Activated CD8-positive, alpha-beta memory T cell treated with anti-CD3 and anti-CD28 coated beads, Interleukin-2, amount 50 U/mL, for 1 hour (primary cell): ENCODE measurements around the gene STK17A.
"Not testable (repeated sequence)": the region's sequence is repeated elsewhere in the genome, so short reads cannot be mapped to it uniquely, and the experiment has no call there.

Experiments
- DNase-seq: peaks from one replicate; pipeline ENCODE4 v3.0.0-alpha.2; 2020; ENCODE audit errors: extremely low read depth

STK17A gene

DNA sequence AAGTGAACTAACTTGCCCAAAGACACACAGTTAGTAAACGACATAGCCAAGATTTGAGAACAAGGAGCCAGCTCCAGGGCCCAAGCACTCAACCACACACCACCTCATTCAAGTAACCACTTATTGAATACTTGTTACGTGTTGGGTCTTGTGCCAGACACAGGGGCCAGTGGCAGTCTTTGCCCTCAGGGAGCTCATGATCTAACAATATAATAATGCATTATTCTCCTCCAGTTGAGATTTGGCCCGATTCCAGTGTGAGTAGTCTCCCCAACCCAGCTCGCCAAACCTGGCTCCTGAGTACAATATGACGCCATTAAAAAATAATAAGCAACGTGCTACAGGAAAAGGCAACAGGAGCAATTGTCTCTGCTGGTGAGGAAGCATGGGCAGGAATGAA is 14.4 kb upstream of the STK17A start:
- DNase-seq = no peak

DNA sequence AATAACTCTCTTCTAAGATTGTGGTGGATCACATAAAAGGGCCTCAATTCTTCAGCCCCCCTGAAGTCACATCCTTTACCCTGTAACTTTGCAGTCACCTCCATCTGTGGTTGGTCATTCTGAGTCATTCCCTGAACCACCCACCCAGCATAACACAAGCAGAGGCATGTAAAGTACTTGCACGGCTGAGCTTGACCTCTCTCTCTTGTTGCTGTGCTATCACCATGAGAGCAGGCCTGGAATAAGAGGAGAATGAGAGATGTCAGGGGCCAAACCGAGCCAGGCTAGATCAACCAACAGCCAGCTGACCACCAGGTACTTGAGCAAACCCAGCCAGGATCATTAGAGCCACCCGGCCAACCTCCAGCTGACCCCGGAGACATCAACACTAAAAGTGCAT is 13.5 kb upstream of the STK17A start:
- DNase-seq = no peak

- DNase-seq = no peak
Observed at GRCh38 chr7:43570688-43571365, 12.1 kb upstream of the STK17A start.

DNA sequence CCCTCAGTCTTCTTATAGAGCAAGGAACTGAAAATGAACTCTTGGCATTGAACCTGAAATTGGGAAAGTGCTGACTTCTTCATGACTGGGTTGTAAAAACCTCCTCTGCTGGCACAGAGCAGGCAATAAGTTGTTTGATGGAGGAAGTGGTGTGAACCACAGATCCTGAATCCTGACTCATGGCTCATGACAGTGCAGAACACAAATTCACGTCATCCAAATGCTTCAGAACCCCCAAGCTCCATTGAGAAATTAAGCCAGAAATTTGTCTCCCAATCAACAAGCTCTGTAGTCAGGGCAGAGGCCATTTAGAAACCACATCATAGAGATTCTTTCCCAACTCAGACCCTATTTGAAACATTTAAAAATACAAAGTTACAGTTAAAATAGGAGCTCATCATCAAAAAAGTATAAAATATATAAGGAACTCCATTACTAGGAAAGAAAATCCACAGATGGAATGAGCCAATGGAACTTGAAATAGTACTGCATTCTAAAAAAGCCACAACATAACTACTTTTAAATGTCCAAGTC is 10.3 kb upstream of the STK17A start:
- no peak for DNase-seq

- DNase-seq = not testable (repeated sequence)
Observed at GRCh38 chr7:43573832-43574231, 9.1 kb upstream of the STK17A start.

- DNase-seq = no peak
Observed at GRCh38 chr7:43575506-43575905, 7.4 kb upstream of the STK17A start.

GRCh38 chr7:43576241-43576640 is 6.7 kb upstream of the STK17A start:
- no peak for DNase-seq

DNA sequence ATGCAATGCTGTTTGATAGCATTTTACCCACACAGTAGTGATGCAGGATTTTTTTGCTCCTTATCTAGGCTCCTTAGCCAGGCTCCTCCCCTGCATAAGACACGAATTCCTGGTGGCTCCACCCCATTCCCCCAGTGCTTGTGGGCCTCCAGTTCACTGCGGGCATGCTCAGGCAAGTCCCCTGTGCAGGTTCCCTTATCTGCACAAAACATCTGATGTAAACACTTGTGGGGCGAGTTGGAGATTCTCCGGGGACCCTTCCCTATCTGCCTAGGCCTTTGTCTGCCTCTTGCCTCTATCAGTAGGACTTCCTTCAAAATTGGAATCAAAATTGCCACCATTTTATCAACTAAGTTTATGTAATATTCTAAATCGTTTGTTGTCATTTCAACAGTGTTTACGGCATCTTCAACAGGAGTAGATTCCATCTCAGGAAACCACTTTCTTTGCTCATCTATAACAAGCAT is 5.4 kb upstream of the STK17A start:
- no peak for DNase-seq

DNA sequence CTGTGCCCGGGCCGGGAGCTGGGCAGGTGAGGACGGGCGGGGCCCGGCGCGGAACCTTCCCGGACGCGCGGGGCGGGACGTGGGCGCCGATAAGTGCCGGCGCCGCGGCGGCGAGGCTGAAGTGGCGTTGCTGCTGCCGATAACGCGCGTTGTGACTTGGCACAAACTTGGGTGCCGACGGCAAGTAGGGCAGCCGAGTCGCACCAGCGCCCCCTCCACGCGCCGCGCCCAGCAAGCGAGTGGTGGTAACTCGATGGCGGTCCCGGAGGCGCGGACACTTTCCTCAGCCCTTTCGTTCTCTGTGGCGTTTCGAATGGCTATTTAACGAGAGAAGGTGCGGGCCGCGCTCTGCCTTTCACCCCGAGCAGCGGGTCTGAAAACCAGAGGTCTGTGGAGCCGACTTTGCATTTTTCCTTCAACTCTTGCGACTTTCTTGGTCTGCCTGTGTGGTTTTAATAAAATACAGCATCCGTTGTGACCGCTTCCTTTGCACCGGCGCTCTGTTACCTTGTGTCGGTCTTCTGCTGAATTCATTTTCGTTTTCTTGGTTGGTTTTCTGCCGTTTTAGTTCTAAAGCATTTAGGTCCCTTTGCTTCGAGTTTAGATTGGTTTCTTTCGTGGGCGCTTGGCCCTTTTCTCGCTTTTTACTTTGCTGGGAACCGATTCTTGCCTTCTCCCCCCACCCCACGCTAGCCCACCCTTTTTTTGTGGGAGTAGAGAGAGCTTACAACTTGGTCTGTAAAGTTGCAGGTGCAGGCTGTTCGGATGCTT is 701 bp downstream of the STK17A start:
- no peak for DNase-seq

DNA sequence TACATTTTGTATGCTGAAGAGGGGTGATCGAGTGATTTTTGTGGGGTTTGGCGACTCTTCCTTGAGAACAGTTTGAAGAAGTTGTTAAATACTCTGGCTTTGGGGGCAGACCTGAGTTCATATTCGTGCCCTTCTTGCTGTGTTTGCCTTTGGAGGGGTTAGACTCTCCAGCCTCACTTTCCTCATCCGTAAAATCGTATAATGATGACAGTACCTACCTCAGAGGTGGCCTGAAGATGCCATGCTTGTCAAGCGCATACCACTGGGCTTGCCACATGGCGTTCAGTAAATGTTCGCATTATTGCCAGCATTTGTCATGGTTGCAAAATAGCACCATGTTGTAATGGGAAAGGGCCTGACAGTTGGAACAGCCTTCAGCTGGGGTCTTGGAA is 1.3 kb downstream of the STK17A start:
- no peak for DNase-seq

DNA sequence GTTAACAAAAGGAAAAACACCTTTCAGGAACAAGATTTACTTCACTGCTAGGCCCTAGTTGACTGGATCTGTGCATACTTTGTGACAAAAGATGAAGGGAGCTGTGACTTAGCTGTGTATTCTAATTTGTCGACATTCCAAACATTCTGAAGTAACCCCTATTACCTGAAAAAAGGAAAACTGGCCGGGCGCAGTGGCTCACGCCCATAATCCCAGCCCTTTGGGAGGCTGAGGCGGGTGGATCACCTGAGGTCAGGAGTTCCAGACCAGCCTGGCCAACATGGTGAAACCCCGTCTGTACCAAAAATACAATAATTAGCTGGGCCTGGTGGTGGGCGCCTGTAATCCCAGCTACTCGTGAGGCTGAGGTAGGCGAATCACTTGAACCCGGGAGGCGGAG is 1.8 kb downstream of the STK17A start:
- DNase-seq = not testable (repeated sequence)

DNA sequence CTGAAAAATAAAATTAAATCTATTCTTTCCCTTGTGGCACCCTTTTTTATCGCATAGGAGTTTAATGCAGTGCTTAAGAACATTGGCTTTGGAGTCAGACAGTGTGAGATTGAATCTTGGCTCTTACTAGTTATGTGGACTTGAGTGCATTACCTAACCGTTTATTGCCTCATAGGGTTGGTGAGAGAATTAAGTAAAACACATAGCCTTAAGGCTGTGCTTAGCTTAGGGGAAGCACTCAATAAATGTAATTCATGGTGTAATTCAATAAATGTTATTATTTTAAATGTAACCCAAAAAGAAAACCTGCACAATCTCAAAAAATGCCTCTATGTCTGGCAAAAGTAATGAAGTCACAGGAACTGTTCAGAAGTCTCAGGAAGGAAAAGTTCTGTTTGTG is 2.7 kb downstream of the STK17A start:
- no peak for DNase-seq

DNA sequence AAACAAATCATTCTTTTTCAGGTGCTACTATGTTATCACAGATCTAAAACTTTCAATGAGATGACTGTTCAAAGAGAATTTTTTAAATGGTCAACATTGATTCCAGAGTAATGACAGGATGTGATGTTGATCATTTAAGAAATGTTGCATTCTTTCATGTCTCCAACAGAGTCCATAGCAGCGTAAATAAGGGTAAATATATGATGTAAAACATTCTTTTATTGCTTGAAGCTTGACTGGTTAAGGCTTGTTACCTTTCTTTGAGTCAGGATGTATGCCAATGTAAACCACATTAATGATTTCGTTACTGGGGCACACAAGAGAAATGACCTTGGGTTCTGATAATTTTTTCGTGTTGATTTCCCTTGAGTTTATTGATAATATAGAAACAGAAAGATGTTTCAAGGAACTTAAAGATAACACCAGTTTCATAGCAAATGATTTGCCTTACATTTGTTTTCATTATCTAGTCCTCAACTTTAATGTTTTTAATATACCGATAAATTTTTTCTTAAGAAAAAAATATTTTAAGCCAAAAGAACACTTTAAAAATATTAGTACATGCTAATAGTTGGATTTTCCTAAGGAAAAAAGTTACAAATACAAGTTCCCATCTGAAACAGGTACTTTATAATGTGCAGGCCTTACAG is 3.5 kb downstream of the STK17A start:
- no peak for DNase-seq

DNA sequence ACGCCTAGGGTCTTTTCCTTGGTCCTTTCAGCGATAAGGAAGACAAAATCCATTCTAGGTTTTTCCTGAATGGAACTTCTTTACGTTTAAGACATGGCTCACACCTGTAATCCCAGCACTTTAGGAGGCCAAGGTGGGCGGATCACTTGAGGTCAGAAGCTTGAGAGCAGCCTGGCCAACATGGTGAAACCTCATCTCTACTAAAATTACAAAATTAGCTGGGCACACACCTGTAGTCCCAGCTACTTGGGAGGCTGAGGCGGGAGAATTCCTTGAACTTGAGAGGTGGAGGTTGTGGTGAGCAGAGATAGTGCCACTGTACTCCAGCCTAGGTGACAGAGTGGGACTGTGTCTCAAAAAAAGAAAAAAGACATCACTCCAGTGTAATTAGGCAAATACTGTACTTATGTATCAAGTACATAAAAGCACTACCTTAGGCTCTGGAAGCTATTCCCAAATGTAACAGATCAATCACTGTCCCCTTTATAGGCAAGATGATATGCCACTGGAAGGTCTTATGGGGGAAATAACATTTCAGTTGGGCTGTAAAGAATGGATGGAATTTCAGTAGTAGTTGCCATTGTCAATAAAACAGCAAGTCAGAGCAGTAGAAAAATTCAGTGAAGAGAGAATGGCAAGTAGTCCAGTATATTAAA is 5.7 kb downstream of the STK17A start:
- DNase-seq = no peak

- no peak for DNase-seq
Observed at GRCh38 chr7:43589133-43589478, 6.2 kb downstream of the STK17A start.

DNA sequence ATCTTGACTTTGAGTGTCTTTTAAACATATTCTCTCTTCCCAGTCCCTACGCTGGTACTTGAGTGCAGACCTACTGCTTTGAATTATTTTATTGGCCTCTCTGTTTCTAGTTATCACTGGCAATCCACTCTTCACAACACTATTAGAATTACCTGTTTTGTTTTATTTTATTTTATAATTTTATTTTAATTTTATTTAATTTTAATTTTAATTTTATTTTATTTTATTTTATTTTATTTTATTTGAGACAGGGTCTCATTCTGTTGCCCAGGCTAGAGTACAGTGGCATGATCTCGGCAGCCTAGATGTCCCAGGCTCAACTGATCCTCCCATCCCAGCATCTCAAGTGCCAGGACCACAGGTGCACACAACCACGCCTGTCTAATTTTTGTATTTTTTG is 6.8 kb downstream of the STK17A start:
- no peak for DNase-seq

GRCh38 chr7:43590862-43591557 is 8.1 kb downstream of the STK17A start:
- DNase-seq = no peak

GRCh38 chr7:43591558-43592180 is 8.8 kb downstream of the STK17A start:
- DNase-seq = no peak

- DNase-seq = no peak
Observed at GRCh38 chr7:43592326-43592725, 9.4 kb downstream of the STK17A start.

GRCh38 chr7:43593010-43593409 is 10.1 kb downstream of the STK17A start:
- no peak for DNase-seq

- no peak for DNase-seq
Observed at GRCh38 chr7:43594020-43594419, 11.1 kb downstream of the STK17A start.
